T-helper 17 cell (primary cell): ENCODE data around the gene ZNF225. TPM values are rescaled to one million over a fixed set of nuclear protein-coding genes. Genes with fewer than 3 reads are reported as not detected.

ENCODE experiments used
- ATAC-seq: fragments of 150-1000 bp; cut with Tn5 transposase; 2 replicates; pipeline ENCODE4 v1.10.0; 2021; ENCODE audit warnings: mild to moderate bottlenecking, moderate library complexity
- DNase-seq, 3 donors: peaks; one replicate each; pipeline versions ENCODE4 v3.0.0 to v3.0.0-alpha.2; 2020 to 2021
- H3K9me3 ChIP-seq: one replicate; pipeline ENCODE4 v1.7.0; 2013; ENCODE audit warnings: low read length, mild to moderate bottlenecking; ENCODE audit not compliant: control insufficient read depth, poor library complexity, severe bottlenecking
- H3K27ac Mint-ChIP-seq: one replicate; pipeline ENCODE4 v1.8.0; 2022; ENCODE audit warnings: mild to moderate bottlenecking, moderate library complexity, mixed read lengths
- H3K27me3 Mint-ChIP-seq: one replicate; pipeline ENCODE4 v1.8.0; 2022; ENCODE audit warnings: mixed read lengths
- H3K36me3 Mint-ChIP-seq: one replicate; pipeline ENCODE4 v1.8.0; 2022; ENCODE audit warnings: low read depth, mixed read lengths
- H3K4me1 Mint-ChIP-seq: one replicate; pipeline ENCODE4 v1.8.0; 2022; ENCODE audit warnings: mild to moderate bottlenecking, mixed read lengths
- H3K4me3 Mint-ChIP-seq: one replicate; pipeline ENCODE4 v1.8.0; 2022; ENCODE audit warnings: mild to moderate bottlenecking, moderate library complexity, mixed read lengths
- total RNA-seq, 4 donors: library from RNA in 2 of 4; stranded (reverse) in 2 of 4; gene quantifications; one replicate each; pipeline ENCODE4 v1.2.3 and lab custom pipeline; 2022 to 2026

The ZNF225 gene
- total RNA-seq (1 to 10 TPM in 1 of 2 donors, under 1 TPM in 1; 0.63 to 1.7 TPM), total RNA-seq (lab: John Stamatoyannopoulos, UW) (3.5 to 19.0 reads per million in 2 donors)

DNA sequence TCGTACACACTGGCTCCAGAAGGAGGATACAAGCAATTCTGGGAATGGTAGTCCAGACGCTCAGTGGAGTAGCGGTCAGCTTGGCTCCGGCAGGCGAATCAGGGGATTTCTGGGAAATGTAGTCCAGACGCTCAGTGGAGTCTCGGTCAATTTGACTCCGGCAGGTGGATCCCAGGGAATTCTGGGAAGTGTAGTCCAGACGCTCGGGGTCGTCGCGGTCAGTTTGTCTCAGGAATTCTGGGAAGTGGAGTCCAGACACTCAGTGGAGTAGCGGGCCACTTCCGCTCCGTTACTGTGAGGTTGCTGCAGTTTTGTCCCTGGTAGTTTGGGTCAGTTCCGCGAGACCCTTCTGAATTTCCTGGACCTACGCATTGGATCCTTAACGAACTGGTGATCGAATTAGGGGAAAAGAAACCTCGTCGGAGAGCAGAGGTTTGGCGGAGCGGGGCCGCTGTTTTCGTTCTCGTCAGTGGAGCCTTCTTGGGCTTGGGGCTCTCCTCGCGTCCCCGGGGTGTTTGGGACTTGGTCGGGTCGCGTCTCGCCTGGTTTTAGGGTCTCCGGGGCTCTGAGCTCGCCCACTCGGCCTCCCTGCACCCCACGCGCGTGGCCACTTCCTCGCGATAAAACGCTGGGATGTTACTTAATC is at the start of gene ZNF225:
Gene ZNF225, plus strand, starts transcription at position 262 of the 646 bp plus-strand sequence. CDS start 2,429 bp downstream, outside the sequence.
- no peaks in the 10 kb centered on the region for H3K9me3 ChIP-seq
- H3K4me1 Mint-ChIP-seq, result peaks cover 10% of the 10 kb centered on the region
- peak within 1 kb of the TSS; percentile 85 for H3K27ac Mint-ChIP-seq
- DNase-seq (peak; percentile 51 to 67 (median 55)), ATAC-seq (peak; percentile 100)
- H3K27me3 Mint-ChIP-seq, result no peaks in the 10 kb centered on the region
- H3K36me3 Mint-ChIP-seq, result peaks cover 2% of the 10 kb centered on the region
- peak within 1 kb of the TSS; percentile 97 for H3K4me3 Mint-ChIP-seq

- Mint-ChIP-seq H3K27me3 (no peaks in the 10 kb centered on the region), H3K4me1 (no peaks in the 10 kb centered on the region), H3K36me3 (peaks cover 2% of the 10 kb centered on the region), H3K27ac (no peak overlapping the region), H3K4me3 (no peak overlapping the region)
- DNase-seq (no peak), ATAC-seq (no peak)
- peaks cover 19% of the 10 kb centered on the region for H3K9me3 ChIP-seq
Measured at GRCh38 chr19:44066305-44066704, 46.9 kb upstream of the ZNF225 start.

GRCh38 chr19:44069415-44069814 is 43.8 kb upstream of the ZNF225 start:
- peaks cover 16% of the 10 kb centered on the region for H3K9me3 ChIP-seq
- peaks cover 4% of the 10 kb centered on the region for H3K36me3 Mint-ChIP-seq
- no peak for ATAC-seq
- H3K4me1 Mint-ChIP-seq, result peaks cover 17% of the 10 kb centered on the region
- H3K27me3 Mint-ChIP-seq, result no peaks in the 10 kb centered on the region
- DNase-seq, result no peak
- no peak overlapping the region for H3K4me3 Mint-ChIP-seq
- no peak overlapping the region for H3K27ac Mint-ChIP-seq

GRCh38 chr19:44071824-44072542 is 41.2 kb upstream of the ZNF225 start, which contains the start of gene ZNF284:
Gene ZNF284 (plus strand): TSS chr19:44072159. CDS start chr19:44076390, 4,231 bp downstream.
- DNase-seq (peak; percentile 49 to 67 (median 67)), ATAC-seq (peak; percentile 100)
- H3K27ac Mint-ChIP-seq, result peak within 1 kb of the TSS; percentile 66
- peak within 1 kb of the TSS; percentile 88 for H3K4me3 Mint-ChIP-seq
- peaks cover 17% of the 10 kb centered on the region for H3K4me1 Mint-ChIP-seq
- H3K36me3 Mint-ChIP-seq, result peaks cover 2% of the 10 kb centered on the region
- no peaks in the 10 kb centered on the region for H3K27me3 Mint-ChIP-seq
- peaks cover 3% of the 10 kb centered on the region for H3K9me3 ChIP-seq

DNA sequence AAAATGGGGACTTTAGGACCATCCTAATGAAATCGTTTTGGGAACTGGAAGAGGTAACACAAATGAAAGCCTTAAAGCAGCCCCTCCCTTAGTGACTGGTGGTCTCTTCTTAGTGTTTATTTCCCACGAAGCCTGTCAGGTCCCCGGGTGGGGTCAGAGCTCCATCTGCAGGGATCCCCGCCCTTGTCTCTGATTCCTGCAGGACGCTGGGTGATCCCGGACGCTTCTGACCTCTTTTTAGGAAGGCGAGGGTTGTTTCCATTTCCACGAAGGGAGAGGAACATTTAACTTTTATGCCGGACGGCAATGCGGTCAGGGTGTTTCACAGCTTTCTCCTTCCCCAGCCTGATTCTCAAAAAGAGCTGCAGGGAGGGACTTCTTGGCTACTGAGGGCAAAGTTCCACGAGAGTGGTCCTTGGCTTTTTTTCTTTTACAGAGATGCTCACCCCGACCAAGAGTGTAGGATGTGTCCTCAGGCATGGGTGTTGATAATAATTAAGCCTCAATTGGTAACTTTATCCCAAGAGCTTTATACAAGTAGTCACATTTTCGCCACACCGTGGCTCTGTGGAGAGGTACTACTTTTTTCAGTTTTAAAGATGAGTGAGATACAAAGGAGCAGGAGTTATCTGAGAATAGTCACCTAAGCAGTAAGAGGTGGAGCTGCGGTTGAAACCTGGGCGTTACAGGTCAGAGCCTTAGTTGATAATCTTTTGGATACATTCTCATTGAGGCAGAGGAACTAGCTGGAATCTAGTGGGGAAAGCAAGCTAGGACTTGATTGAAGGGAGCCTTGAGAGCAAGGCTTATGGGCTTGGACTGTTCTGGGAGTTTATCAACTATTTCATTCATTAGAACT is 40.4 kb upstream of the ZNF225 start:
- no peak for ATAC-seq

DNA sequence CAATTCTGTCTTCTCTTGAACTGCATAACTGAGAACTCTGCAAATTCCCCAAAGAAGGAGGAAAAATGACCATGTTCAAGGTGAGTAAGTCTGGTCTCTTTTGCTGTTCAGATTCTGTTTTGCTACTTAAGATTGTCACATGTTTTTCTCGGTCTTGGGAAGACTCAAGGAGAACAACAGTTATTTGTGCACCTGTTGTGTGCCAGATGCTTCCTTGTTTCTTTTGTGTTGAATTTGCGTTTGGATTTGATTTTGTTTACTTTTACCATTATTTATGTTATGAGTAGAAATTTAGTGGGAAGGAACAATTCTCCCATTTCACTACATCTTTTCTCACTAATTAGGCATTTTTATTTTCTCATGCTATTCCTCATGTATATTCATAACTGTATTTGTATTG is 36.9 kb upstream of the ZNF225 start:
- no peak overlapping the region for H3K4me3 Mint-ChIP-seq
- DNase-seq, result no peak
- H3K9me3 ChIP-seq, result no peaks in the 10 kb centered on the region
- no peak for ATAC-seq
- no peaks in the 10 kb centered on the region for H3K27me3 Mint-ChIP-seq
- peaks cover 17% of the 10 kb centered on the region for H3K4me1 Mint-ChIP-seq
- peaks cover 2% of the 10 kb centered on the region for H3K36me3 Mint-ChIP-seq
- no peak overlapping the region for H3K27ac Mint-ChIP-seq

More for the DNA sequence above, 40.4 kb upstream of the ZNF225 start:
- Mint-ChIP-seq H3K27me3 (no peaks in the 10 kb centered on the region), H3K27ac (peak overlapping the region; percentile 66), H3K4me3 (peak overlapping the region; percentile 88), H3K4me1 (peaks cover 17% of the 10 kb centered on the region), H3K36me3 (peaks cover 2% of the 10 kb centered on the region)
- DNase-seq, result no peak
- no peaks in the 10 kb centered on the region for H3K9me3 ChIP-seq

DNA sequence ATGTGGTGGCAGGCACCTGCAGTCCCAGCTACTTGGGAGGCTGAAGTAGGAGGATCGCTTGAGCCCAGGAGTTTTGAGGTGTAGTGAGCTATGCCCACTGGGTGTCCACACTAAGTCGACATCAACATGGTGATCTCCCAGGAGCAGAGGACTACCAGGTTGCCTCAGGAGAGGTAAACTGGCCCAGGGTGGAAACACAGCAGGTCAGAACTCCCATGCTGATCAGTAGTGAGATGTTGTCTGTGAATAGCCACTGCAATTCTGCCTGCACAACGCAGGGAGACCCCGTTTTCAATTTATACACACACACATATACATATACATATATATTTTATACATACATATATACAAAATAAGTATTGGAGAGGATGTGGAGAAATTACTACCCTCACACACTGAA is 21.1 kb upstream of the ZNF225 start:
- Mint-ChIP-seq H3K27me3 (no peaks in the 10 kb centered on the region), H3K27ac (no peak overlapping the region), H3K4me3 (no peak overlapping the region), H3K36me3 (no peaks in the 10 kb centered on the region), H3K4me1 (peaks cover 11% of the 10 kb centered on the region)
- DNase-seq (no peak), ATAC-seq (no peak)
- no peaks in the 10 kb centered on the region for H3K9me3 ChIP-seq

DNA sequence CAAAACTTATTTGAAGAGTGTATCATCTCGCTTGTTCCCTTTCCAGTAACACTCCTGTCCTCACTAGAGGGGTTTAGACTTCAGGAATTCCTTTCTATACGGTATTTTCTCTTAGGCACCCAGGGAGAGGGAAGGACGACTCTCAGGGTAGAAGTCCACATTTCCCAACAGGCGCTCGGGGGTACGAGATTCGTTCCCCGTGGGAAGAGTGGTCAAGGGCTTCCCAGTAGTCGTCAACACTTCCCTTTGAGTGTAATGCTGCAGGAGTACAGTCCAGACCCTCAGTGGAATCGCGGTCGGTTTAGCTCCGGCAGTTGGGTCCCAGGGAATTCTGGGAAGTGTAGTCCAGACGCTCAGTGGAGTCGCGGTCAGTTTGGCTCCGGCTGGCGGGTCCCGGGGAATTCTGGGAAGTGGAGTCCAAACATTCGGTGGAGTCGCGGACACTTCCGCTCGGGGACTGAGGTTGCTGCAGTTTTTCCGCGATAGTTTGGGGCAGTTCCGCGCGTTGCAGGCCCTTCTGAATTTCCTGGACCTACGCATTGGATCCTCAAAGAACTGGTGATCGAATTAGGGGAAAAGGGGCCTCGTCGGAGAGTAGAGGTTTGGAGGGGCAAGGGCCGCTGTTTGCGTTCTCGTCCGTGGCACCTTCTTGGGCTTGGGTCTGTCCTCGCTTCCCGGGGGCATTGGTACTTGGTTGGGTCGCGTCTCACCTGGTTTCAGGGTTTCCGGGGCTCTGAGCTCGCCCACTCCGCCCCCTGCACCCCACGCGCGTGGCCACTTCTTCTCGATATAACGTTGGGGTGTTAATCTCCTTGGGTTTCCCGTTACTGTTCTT is 19.1 kb upstream of the ZNF225 start, which contains the start of gene ZNF224:
Gene ZNF224, plus strand, starts transcription at position 431 of the 835 bp plus-strand sequence. CDS start 3,513 bp downstream, outside the sequence.
- Mint-ChIP-seq H3K27ac (peak within 1 kb of the TSS; percentile 87), H3K4me1 (peaks cover 11% of the 10 kb centered on the region), H3K36me3 (peaks cover 5% of the 10 kb centered on the region), H3K4me3 (peak within 1 kb of the TSS; percentile 98), H3K27me3 (no peaks in the 10 kb centered on the region)
- no peaks in the 10 kb centered on the region for H3K9me3 ChIP-seq
- ATAC-seq, result peak; percentile 92
- peak; percentile 57 to 67 (median 60) for DNase-seq

DNA sequence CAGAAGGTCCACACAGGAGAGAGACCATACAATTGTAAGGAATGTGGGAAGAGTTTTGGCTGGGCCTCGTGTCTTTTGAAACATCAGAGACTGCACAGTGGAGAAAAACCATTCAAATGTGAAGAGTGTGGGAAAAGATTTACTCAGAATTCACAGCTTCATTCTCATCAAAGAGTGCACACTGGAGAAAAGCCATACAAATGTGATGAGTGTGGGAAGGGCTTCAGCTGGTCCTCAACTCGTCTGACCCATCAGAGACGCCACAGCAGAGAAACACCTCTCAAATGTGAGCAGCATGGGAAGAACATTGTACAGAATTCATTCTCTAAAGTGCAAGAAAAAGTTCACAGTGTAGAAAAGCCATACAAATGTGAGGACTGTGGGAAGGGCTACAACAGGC is 5.4 kb upstream of the ZNF225 start:
- H3K27me3 Mint-ChIP-seq, result no peaks in the 10 kb centered on the region
- no peak overlapping the region for H3K4me3 Mint-ChIP-seq
- H3K36me3 Mint-ChIP-seq, result peaks cover 6% of the 10 kb centered on the region
- H3K4me1 Mint-ChIP-seq, result peaks cover 3% of the 10 kb centered on the region
- DNase-seq (no peak), ATAC-seq (no peak)
- no peak overlapping the region for H3K27ac Mint-ChIP-seq
- peaks cover 27% of the 10 kb centered on the region for H3K9me3 ChIP-seq

GRCh38 chr19:44109458-44109857 is 3.7 kb upstream of the ZNF225 start:
- H3K4me3 Mint-ChIP-seq, result no peak overlapping the region
- H3K4me1 Mint-ChIP-seq, result peaks cover 10% of the 10 kb centered on the region
- H3K36me3 Mint-ChIP-seq, result peaks cover 3% of the 10 kb centered on the region
- no peak for ATAC-seq
- no peaks in the 10 kb centered on the region for H3K27me3 Mint-ChIP-seq
- DNase-seq, result no peak
- peaks cover 18% of the 10 kb centered on the region for H3K9me3 ChIP-seq
- H3K27ac Mint-ChIP-seq, result no peak overlapping the region

DNA sequence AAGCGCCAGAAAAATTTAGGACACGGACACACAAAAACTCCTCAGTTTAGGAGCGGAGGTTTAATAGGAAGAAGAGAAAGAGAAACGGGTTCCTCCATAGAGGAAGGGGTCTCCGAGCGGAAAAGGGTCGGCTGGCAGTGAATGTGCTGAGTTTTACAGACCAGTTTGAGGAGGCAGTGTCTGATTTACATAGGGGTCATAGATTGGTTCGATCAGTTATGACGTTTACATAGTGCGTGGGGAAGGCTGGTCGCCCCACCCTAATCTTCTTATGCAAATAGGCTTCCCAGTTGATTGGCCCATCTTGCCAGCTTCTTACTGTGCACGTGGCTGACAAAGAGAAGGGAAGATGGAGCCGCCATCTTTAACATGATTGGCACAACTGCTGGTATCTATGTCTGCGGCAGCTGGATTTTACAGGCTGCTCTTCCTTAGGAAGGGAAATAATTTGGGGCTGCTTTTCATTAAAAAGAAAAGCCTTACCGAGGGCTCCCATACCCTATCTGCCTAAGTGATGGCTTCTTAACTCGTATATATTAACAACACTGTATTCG is 1.2 kb upstream of the ZNF225 start:
- peaks cover 2% of the 10 kb centered on the region for H3K36me3 Mint-ChIP-seq
- ATAC-seq (no peak), DNase-seq (no peak)
- peak overlapping the region; percentile 5 for H3K4me3 Mint-ChIP-seq
- no peaks in the 10 kb centered on the region for H3K27me3 Mint-ChIP-seq
- H3K27ac Mint-ChIP-seq, result no peak overlapping the region
- peaks cover 11% of the 10 kb centered on the region for H3K9me3 ChIP-seq
- peaks cover 10% of the 10 kb centered on the region for H3K4me1 Mint-ChIP-seq

DNA sequence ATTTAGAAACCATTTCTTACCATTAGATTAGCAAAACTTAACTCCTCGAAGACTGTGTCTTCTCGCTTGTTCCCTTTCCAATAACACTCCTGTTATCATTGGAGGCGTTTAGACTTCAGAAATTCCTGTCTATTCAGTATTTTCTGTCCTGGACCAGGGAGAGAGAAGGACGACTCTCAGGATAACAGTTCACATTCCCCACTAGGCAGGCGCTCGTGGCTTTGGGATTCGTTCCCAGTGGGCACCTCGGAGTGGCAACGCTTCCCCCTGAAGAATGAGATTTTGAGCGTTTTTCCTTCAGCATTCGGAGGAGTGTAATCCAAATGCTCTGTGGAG is 429 bp upstream of the ZNF225 start:
- no peaks in the 10 kb centered on the region for H3K27me3 Mint-ChIP-seq
- DNase-seq, result no peak
- H3K4me3 Mint-ChIP-seq, result peak overlapping the region; percentile 97
- peaks cover 10% of the 10 kb centered on the region for H3K4me1 Mint-ChIP-seq
- no peak for ATAC-seq
- peaks cover 2% of the 10 kb centered on the region for H3K36me3 Mint-ChIP-seq
- H3K9me3 ChIP-seq, result peaks cover 3% of the 10 kb centered on the region
- peak overlapping the region; percentile 85 for H3K27ac Mint-ChIP-seq
